OCI-LY3 (cell line): ENCODE results near the gene TRRAP.

ENCODE experiments used
- H2AFZ ChIP-seq: fragments of 200-600, 300-600 bp; shearing (Covaris generic); 2 replicates; pipeline ENCODE4 v1.6.0; 2014; ENCODE audit warnings: antibody characterized with exemption, low read depth, low read length
- H3K27ac ChIP-seq: fragments of 200-600, 300-600 bp; sonication (generic); 2 replicates; pipeline ENCODE4 v1.5.1; 2014; ENCODE audit warnings: mild to moderate bottlenecking, low read length, moderate library complexity, mixed read lengths
- H3K27me3 ChIP-seq: fragments of 200-600, 300-600 bp; sonication (generic); 2 replicates; pipeline ENCODE4 v1.6.1; 2014; ENCODE audit warnings: low read depth, low read length, mixed read lengths
- H3K36me3 ChIP-seq: fragments of 200-600, 300-600 bp; sonication (generic); replicated peaks from 2 replicates; pipeline ENCODE3; 2014; ENCODE audit warnings: low read depth, low read length, mixed read lengths
- H3K4me1 ChIP-seq: fragments of 300-600, 200-600 bp; sonication (generic); 2 replicates; pipeline ENCODE4 v1.6.1; 2014; ENCODE audit warnings: low read length, mixed read lengths
- H3K4me2 ChIP-seq: fragments of 200-600, 300-600 bp; sonication (generic); 2 replicates; pipeline ENCODE4 v1.6.1; 2014; ENCODE audit warnings: low read length, mixed read lengths
- H3K4me3 ChIP-seq: fragments of 300-600, 200-600 bp; sonication (generic); 2 replicates; pipeline ENCODE4 v1.5.1; 2014; ENCODE audit warnings: antibody characterized with exemption, mild to moderate bottlenecking, low read length, moderate library complexity
- H3K79me2 ChIP-seq: fragments of 300-600, 200-600 bp; shearing (Covaris generic); 2 replicates; pipeline ENCODE4 v1.6.1; 2014; ENCODE audit warnings: mild to moderate bottlenecking, low read length, mixed read lengths
- H3K9ac ChIP-seq: fragments of 300-600, 200-600 bp; shearing (Covaris generic); 2 replicates; pipeline ENCODE4 v1.6.0; 2014; ENCODE audit warnings: mild to moderate bottlenecking, low read length, moderate library complexity
- H3K9me3 ChIP-seq: fragments of 200-600, 300-600 bp; shearing (Covaris generic); 2 replicates; pipeline ENCODE4 v1.6.1; 2014; ENCODE audit warnings: low read length, mixed read lengths; ENCODE audit not compliant: insufficient read depth
- H4K20me1 ChIP-seq: fragments of 200-600, 300-600 bp; sonication (generic); 2 replicates; pipeline ENCODE4 v1.6.1; 2016; ENCODE audit warnings: low read length, mixed read lengths; ENCODE audit not compliant: insufficient read depth
- EZH2phosphoT487 ChIP-seq: fragments of 200-600 bp; shearing (Covaris generic); IDR thresholded peaks from 2 replicates; pipeline ENCODE4 v1.6.1; 2018; ENCODE audit warnings: antibody characterized with exemption, mixed run types, low read depth
- TF ChIP-seq, protein P1 (sequence below): fragments of 200-600, 300-600 bp; sonication (generic); IDR thresholded peaks from 2 replicates; pipeline ENCODE4 v1.5.1; 2014; ENCODE audit warnings: antibody characterized with exemption, low read length, low read depth

TRRAP gene

DNA sequence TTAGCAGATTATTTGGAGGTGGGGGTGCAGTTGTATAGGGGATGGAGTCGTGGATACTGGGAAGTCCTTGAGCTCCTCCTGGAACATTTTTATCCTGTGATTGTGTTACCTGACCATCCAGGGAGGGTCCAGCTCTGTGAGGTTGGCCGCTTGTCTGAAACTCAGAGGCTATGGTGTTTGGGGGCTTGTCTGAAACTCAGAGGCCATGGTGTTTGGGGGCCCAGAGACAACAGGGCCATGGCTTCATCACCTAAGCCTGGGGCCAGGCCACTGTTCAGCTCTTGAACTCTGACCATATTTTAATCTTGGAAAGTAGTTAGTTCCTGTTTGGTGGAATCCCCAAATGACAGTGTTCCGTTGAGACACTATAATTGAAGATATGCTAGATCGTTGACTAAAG lies 66.1 kb downstream of the TRRAP start:
- Histone ChIP-seq H3K4me2 (no peak overlapping the region), H3K36me3 (peaks cover 48% of the 10 kb centered on the region), H3K27me3 (no peaks in the 10 kb centered on the region), H3K9ac (no peak overlapping the region), H3K9me3 (no peaks in the 10 kb centered on the region), H3K4me3 (no peak overlapping the region), H2AFZ (no peak overlapping the region), H3K79me2 (peaks cover 7% of the 10 kb centered on the region), H4K20me1 (no peaks in the 10 kb centered on the region), H3K4me1 (no peaks in the 10 kb centered on the region), H3K27ac (no peak overlapping the region)
- TF ChIP-seq, protein P1, sequence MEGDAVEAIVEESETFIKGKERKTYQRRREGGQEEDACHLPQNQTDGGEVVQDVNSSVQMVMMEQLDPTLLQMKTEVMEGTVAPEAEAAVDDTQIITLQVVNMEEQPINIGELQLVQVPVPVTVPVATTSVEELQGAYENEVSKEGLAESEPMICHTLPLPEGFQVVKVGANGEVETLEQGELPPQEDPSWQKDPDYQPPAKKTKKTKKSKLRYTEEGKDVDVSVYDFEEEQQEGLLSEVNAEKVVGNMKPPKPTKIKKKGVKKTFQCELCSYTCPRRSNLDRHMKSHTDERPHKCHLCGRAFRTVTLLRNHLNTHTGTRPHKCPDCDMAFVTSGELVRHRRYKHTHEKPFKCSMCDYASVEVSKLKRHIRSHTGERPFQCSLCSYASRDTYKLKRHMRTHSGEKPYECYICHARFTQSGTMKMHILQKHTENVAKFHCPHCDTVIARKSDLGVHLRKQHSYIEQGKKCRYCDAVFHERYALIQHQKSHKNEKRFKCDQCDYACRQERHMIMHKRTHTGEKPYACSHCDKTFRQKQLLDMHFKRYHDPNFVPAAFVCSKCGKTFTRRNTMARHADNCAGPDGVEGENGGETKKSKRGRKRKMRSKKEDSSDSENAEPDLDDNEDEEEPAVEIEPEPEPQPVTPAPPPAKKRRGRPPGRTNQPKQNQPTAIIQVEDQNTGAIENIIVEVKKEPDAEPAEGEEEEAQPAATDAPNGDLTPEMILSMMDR = no peak
- no peak for TF ChIP-seq EZH2phosphoT487

DNA sequence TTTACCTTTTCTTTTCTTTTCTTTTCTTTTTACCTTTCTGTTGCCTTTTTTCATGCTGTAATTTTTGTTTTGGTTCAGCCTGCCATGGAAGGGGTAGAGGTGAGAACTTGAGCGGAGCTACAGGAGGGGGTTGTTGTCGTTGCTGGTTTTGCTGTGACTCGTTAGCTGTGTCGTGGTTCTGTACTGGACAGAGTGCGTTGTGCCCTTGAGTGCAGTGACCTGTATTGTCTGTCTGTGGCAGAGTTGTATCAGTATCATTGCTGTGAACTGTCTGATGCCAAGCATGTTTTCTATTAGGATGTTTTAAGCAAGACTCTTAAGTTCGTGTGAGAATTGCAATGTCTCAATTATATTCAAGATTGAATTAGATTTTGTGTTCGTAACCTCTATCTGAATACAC lies 67.5 kb downstream of the TRRAP start:
- no peak overlapping the region for H3K9ac ChIP-seq
- H3K27me3 ChIP-seq = no peaks in the 10 kb centered on the region
- no peaks in the 10 kb centered on the region for H4K20me1 ChIP-seq
- H3K9me3 ChIP-seq = no peaks in the 10 kb centered on the region
- no peak overlapping the region for H3K4me3 ChIP-seq
- H3K27ac ChIP-seq = no peak overlapping the region
- no peak overlapping the region for H2AFZ ChIP-seq
- H3K79me2 ChIP-seq = peaks cover 7% of the 10 kb centered on the region
- peaks cover 54% of the 10 kb centered on the region for H3K36me3 ChIP-seq
- TF ChIP-seq, protein P1 = no peak
- TF ChIP-seq EZH2phosphoT487 = no peak
- no peak overlapping the region for H3K4me2 ChIP-seq
- no peaks in the 10 kb centered on the region for H3K4me1 ChIP-seq

DNA sequence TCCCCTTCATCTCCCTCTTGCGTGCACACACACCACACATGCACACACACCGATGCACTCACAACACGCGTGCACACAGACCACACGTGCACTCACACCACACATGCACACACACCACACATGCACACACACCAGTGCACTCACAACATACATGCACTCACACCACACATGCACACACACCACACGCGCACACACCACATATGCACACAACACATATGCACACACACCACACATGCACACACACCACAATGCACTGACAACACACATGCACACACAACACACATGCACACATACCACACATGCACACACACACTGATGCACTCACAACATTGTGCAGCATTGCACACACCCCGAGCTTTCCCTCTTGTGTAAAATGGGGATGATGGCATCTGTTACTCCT lies 68.1 kb downstream of the TRRAP start:
- no peak overlapping the region for H3K4me3 ChIP-seq
- no peak overlapping the region for H3K27ac ChIP-seq
- peaks cover 7% of the 10 kb centered on the region for H3K79me2 ChIP-seq
- no peak overlapping the region for H3K4me2 ChIP-seq
- no peaks in the 10 kb centered on the region for H3K4me1 ChIP-seq
- no peak overlapping the region for H3K9ac ChIP-seq
- no peaks in the 10 kb centered on the region for H3K9me3 ChIP-seq
- H2AFZ ChIP-seq = no peak overlapping the region
- no peaks in the 10 kb centered on the region for H4K20me1 ChIP-seq
- TF ChIP-seq, protein P1 = no peak
- TF ChIP-seq EZH2phosphoT487 = no peak
- no peaks in the 10 kb centered on the region for H3K27me3 ChIP-seq
- peaks cover 55% of the 10 kb centered on the region for H3K36me3 ChIP-seq

DNA sequence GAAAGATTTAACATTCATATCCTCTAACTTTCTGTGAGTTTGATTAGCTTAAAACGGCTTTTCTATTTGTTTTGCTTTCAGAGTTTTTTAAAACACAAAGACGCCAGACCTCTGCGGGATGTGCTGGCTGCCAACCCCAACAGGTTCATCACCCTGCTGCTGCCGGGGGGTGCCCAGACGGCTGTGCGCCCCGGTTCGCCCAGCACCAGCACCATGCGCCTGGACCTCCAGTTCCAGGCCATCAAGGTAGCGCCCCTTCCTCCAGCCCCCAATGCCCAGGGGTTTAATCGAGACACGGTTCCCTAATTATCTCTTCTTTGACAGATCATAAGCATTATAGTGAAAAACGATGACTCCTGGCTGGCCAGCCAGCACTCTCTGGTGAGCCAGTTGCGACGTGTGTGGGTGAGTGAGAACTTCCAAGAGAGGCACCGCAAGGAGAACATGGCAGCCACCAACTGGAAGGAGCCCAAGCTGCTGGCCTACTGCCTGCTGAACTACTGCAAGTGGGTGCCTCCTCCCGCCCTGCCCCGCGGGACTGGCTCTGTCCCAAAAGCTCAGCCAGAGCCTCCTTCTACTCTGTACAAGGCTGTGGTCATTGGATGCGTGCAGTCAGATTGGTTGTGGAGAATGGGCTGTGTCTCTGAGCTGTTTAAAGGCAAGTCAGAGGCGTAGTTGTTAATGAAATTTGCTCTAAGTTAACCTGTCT lies 71.2 kb downstream of the TRRAP start:
- H3K4me3 ChIP-seq = no peak overlapping the region
- H3K27ac ChIP-seq = no peak overlapping the region
- H3K36me3 ChIP-seq = peaks cover 56% of the 10 kb centered on the region
- no peaks in the 10 kb centered on the region for H3K27me3 ChIP-seq
- no peaks in the 10 kb centered on the region for H3K9me3 ChIP-seq
- no peak overlapping the region for H3K4me2 ChIP-seq
- no peak overlapping the region for H3K9ac ChIP-seq
- H3K79me2 ChIP-seq = peaks cover 7% of the 10 kb centered on the region
- H3K4me1 ChIP-seq = no peaks in the 10 kb centered on the region
- H2AFZ ChIP-seq = no peak overlapping the region
- TF ChIP-seq EZH2phosphoT487 = no peak
- TF ChIP-seq, protein P1 = no peak
- H4K20me1 ChIP-seq = no peaks in the 10 kb centered on the region
